RPMI7951 (cell line): ENCODE measurements around the gene TEX35. TPM values are rescaled to one million over a fixed set of nuclear protein-coding genes. Genes with fewer than 3 reads are reported as not detected.

ENCODE experiments used
- DNase-seq: peaks from one replicate; pipeline ENCODE4 v3.0.0-alpha.2; 2012; ENCODE audit warnings: low read depth
- total RNA-seq: library from RNA; depleted of rRNA; stranded (reverse); fragments of >200 nt; shearing (Covaris generic); gene quantifications from 2 replicates; pipeline ENCODE4 v1.2.3, GENCODE V29; 2014

TEX35 gene
- total RNA-seq, 1 experiment from 2014 or later = not detected

DNA sequence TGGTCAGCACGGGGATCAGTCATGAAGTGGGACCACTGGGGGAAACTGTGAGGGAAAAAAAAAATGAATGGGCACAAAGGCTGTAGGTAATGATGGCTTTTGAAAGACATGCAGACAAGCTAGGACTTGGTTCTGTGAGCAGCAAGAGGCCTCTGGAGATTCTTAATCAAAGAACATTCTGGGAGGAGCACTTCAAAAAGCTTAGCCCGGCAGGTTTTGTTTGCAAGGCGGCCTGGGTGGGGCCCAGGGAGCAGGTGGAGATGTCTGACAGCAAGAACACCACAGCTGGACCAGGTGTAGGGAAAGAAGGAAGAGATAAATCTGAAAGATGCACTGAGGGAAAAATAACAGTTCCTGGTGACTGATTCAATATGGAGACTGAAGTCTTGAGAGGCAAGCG, 6.0 kb downstream of the TEX35 start:
- no peak for DNase-seq

DNA sequence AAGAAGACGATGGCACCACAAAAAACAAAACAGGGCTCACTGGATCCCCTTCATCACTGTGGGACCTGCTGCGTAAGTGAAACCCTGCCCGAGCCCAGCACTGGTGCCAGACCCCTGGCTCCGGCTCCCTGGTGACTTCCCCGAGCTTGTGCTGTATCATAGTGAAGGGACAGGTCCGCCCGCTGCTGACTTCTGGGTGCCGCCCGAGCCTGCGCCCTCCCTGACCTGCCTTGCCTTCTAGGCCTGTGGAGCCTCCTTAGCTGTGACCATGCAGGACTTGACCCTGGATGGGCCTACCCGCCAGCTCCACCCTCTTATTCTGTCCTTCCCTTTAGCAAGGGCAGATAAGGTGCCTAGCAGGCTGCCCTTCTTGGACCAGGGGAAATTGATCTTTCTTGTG, 7.9 kb downstream of the TEX35 start:
- DNase-seq = no peak

GRCh38 chr1:178521241-178521640, 8.3 kb downstream of the TEX35 start:
- DNase-seq = no peak

DNA sequence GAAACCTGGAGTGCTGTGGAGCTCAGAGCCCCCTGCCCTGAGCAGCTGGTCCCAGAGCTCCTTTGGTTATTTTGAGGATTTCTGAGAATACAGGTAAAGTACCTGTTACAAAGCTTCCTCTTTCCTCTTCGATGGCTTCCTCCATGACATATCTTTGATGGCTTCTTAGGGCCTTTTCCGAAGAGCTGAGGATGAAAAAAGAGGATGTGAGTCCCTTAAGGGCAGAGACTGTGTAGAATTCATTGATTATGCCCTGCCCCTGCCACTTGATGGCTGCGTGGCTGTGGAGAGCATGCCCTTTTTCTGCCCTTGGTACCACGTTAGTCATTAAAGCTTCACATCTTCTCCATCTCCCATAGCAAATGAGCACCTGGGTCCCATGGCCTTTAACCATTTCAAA, 14.2 kb downstream of the TEX35 start:
- no peak for DNase-seq

DNA sequence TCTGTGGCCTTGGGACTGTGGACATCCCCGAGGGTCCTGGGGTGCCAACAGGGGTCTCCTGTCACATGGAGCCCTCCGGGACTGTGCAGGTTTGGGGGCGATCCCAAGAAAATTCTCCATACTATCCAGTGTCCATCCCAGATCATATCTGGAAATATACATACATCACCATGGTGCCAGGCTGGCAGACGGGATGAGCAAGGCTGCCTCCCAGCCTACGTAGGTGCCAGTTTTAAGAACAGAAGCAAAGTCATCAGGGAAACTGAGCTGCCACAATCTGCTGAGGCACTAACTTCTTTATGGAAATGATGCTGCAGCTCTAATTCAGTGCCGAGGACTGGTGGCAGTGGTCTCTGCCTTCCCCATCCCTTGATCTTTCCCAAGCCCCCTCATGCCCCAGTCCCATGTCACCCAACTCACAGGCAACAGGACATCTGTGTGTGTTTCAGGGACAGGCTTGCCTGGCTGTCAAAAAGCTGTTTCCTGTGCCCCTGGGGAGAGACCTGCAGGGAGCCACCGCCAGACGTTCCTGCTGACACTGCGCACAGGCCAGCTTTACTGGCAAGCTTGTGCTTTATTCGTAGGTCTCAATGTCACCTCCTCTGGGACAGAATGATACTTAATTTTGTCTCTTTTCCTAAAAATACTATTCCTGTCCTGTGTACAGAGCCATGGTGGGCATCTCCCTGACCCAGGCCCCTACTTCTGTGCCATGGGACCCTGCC, 15.5 kb downstream of the TEX35 start:
- no peak for DNase-seq

- no peak for DNase-seq
Measured at GRCh38 chr1:178528953-178529335, 16.0 kb downstream of the TEX35 start.

- no peak for DNase-seq
Measured at GRCh38 chr1:178529364-178530036, 16.6 kb downstream of the TEX35 start.

DNA sequence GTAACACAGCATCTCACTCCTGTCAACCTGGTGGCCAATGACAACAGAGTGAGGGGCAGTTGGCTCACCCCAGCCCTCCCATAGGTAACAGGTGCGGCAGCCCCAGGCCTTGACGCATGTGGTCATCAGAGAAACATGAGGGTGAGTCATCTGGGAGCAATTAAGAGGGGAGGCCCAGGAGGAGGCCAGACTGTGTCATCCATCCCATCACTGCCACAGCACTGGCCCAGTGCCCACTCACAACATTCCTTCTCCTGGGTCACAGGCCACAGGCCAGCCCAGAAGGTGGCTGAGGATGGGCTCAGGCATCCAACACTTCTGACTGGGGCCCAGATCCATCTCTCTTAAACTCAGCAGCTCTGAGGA, 17.1 kb downstream of the TEX35 start:
- peak; percentile 93 for DNase-seq

DNA sequence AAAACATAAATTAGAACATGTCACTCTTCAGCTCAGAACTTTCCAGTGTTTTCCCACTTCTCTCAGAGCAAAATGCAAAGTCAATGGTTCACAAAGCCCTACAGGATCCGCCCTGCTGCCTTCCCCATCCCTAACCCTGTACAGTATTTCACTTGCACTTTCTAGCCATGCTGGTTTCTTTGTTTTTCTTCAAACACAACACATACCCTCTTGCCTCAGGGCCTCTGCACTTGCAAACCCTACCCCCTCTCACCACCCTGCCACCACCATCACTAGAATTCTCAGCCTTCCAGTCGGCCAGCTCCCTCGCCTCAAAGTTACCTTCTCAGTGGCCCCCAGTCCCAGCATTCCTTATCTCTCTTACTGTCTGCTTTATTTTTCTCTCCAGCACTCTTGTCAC, 17.6 kb downstream of the TEX35 start:
- DNase-seq = peak; percentile 29

GRCh38 chr1:178531887-178532286, 19.0 kb downstream of the TEX35 start:
- DNase-seq = no peak

DNA sequence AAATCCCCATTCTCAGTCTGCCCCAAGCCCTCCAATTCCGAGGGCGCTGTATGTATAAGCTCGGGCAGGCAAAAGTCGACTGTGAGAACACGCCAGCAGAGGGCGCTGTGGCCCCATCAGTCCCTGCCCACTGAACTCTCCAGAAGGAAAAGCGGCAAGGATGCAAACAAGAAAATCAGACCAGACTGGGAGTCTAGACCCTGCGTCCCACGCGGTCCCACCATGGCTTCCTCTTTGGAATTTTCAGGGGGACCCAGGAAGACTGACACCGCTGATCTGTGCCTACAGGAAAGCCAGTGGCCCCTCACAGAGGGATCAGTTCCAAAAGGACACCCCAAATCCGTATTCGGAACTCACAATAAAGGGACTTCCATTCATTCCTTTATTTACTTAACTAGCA, 19.5 kb downstream of the TEX35 start:
- peak; percentile 69 for DNase-seq

DNA sequence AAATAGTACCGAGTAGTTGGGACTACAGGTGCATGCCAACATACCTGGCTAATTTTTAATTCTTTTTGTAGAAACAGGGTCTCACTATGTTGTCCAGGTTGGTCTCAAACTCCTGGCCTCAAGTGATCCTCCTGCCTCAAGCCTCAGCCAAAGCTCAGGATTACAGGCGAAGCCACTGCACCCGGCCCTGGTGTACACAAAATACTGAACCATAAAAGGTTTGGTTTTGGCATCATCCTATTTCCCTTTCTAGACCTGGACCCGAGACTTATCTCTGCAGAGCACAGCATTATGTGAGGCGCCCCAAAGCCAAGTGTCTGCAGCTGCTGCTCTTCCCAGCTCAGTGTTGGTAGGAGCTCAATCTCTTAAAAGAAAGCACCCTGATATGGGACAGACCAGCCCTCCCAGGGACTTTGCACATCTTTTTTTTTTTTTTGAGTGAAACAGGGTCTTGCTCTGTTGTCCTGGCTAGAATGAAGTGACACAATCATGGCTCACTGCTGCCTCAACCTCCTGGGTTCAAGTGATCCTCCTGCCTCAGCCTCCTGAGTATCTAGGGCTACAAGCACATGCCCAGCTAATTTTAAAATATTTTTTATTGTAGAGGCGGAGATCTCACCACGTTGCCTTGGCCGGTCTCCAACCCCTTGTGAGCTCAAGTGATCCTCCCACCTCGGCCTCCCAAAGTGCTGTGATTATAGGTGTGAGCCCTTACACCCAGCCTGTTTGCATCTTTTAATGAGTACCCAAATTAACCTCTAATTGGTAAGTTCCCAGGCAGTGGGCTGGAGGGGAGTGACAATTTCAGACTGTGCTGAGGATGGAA, 20.4 kb downstream of the TEX35 start:
- no peak for DNase-seq

DNA sequence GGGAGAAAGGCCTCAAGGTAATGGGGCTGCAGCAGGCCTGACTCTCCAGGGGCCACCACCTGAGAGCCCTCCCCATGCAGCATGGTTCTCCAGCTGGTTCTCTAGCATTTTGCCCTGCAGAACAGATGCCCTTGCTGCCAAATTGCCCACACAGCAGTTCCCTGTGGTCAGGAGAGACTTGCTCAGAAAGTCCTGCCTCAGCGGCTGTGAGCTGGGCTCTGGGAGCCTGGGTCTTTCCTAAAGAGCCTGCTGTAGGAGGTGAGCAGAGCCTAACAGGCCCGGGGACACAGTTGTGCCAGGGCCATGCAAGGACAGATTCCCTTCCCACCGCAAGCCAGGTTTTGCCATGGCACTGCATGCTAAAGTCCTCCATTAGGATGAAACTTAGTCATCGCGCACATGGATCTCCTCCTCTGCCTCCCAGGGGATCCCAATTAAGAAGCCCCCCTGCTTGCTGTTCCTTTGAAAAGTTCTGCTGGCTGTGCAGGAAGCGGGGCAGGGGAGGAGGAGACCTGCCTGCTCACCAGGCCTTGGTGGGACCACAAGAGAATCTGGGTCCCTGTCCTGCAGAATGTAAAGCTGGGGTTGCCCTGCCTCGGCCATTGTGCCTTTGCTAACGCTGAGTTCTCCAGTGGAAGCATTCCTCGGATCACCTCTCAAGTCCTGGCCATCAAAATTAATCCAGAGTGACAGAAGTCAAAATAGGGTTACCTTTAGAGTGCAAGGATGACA, 21.4 kb downstream of the TEX35 start:
- DNase-seq = no peak

DNA sequence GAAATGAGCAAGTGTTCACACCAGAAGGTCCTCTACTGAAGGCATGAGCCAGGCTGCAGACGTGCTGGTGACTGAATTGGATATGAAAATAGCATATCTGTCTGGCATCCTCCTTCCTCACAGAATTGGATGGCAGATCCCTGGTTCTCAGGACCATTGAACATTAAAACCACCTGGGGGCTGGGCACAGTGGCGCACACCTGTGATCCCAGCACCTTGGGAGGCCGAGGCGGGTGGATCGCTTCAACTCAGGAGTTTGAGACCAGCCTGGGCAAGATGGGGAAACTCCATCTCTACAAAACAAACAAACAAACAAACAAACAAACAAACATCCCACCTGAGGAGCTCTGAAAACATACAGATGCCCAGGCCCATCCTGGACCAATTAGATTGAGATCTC, 23.4 kb downstream of the TEX35 start:
- DNase-seq = no peak

DNA sequence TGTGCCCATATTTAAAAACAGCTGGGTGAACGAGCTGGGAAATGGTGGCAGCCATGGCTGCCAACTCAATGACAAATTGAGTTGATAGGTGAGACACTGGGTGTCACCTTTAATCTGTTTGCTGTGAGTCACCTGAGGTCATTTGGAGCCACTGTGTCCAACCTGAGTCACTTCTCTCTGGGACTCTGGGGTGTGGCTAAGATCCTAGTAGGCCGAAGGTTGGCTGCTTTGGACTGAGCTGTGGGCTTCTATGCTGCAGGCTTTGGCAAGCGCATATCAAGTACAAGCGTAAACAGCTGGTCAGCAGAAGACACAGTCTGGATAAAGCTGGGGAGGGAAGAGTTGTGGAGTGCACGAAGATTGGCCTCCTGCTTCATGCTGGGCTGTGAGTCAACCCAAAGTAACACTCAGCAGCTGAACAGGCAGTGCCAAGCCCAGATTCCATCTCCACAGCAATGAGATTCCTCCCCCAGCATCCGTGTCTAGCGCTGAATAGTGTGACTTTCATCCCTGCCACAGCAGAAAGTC, 24.0 kb downstream of the TEX35 start:
- peak; percentile 96 for DNase-seq

DNA sequence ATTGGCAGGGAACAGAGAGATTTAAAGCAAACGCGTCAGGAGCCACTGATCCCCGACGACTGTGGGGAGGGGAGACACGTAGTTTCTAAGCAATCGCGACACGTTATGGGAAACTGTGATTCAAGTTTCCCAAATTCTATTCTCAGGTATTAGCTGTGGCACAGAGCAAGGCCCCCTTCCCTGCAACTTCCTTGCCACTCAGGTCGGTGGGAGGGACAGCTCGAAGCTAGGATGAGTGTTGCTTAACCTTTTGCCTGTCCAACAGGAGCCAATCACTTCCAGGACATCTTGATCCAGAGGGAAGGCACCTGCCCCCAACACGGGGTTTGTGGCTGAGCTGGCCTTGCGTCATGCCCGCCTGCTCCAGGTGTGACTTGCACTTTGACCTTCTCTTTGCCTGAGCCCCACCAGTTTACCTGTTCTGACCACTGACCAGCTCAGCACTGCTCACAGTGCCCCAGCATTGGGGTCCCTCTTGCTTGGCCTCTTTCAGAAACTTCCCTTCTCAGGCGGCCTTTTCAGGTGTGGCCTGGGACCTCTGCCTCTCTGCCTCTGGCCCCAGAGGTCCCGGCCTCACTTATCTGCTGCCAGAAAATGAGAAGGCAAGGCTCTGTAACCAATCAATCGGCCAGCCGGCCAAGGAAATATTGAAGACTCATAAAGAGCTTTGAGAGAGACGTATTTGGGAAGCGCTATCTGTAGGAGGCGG, 24.6 kb downstream of the TEX35 start:
- no peak for DNase-seq

DNA sequence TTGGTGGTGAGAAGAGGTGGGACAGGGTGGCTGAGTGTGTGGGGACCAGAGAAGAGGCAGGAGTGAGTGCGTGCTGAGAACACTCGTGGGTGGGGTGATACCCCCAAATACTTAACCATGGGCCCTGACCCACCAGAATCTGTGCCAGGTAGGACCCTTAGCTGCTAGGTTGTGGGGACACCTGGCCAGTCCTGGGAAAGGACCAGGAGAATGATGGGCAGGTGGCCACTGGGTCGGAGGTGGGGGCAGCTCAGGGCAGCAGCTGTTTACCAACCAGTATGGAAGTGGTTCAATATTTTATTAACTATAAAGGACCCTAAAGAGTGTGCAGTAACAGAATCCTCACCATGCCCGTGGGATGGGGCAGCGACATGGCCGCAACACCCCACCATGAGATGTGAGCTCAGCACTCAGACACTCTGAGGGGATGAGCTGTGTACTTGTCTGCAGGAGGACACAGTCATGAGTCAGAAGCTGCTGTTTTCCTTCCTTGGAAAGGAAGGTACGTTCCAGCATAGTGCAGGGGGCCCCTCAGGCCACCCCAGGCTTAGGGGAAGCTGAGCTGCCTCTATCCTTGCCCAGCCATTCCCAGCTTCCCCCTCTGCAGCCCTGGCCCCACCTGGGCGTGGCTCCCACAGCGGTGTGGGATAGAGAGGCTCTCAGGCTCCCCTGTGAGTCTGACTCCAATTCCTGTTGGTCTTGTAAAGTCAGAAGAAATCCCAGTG, 25.4 kb downstream of the TEX35 start:
- peak; percentile 78 for DNase-seq

- DNase-seq = no peak
Measured at GRCh38 chr1:178539291-178539690, 26.4 kb downstream of the TEX35 start.

DNA sequence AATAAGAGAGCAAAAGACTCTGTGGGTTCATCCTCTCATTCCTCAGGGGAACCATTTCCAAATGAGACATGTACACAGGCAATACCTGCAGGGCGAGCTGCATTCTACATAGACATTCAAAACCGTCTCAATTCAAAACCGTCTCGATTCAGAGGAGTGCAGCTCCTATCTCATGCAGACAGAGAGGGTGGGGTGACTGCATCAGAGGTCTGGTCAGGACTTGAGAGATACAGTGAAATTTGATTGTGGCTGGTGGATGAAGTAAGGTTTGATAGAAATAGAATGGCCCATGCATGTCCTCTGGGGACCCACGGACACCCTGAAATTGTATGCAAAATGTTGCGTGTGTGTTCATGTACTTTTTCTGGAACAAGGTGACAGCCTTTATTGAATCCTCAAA, 27.3 kb downstream of the TEX35 start:
- DNase-seq = no peak

DNA sequence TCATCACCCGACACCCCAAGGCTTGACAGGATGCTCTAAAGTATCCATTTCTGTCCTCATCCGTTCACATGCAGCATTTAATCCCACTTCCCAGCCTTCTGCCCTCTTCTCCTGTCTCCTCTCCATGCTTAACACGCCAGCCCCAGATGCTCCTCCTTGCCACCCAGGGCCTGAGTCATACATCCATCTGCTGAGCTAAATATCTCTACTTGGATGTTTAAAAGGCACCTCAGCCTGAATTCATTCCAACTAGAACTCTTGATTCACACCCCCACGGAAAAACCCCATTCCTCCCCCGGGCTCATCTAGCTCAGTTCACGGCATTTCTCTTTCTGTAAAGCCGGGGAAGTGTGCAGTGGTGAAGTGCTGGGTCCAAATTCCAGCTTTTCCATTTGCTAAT, 27.7 kb downstream of the TEX35 start:
- DNase-seq = peak; percentile 91

GRCh38 chr1:178541379-178541778, 28.5 kb downstream of the TEX35 start:
- no peak for DNase-seq
